GM19395 (cell line): ENCODE measurements around the gene CLEC14A.

Experiments used
- ATAC-seq: cut with Tn5 transposase; IDR thresholded peaks from one replicate; pipeline ENCODE4 v1.9.1; 2021; ENCODE audit warnings: mild to moderate bottlenecking, moderate library complexity; ENCODE audit not compliant: unreplicated experiment

CLEC14A gene

DNA sequence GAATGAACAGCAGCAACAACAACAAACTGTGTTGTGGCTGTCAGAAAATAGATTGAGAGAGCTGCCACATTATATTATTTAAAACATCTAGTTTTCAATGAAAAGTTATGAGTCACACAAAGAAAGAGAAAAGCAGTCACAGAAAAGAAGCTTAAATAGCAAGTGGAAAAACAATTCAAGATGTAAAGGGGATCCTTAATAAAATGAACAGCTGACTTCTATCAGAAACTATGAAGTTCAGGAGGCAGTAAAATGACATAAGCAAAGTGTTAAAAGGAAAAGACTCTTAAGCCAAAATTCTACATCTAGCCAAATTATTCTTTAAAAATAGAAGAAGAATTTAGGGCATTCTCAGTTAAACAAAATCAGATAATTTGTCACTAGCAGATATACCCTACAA is 5.6 kb downstream of the CLEC14A start:
- no peak for ATAC-seq

DNA sequence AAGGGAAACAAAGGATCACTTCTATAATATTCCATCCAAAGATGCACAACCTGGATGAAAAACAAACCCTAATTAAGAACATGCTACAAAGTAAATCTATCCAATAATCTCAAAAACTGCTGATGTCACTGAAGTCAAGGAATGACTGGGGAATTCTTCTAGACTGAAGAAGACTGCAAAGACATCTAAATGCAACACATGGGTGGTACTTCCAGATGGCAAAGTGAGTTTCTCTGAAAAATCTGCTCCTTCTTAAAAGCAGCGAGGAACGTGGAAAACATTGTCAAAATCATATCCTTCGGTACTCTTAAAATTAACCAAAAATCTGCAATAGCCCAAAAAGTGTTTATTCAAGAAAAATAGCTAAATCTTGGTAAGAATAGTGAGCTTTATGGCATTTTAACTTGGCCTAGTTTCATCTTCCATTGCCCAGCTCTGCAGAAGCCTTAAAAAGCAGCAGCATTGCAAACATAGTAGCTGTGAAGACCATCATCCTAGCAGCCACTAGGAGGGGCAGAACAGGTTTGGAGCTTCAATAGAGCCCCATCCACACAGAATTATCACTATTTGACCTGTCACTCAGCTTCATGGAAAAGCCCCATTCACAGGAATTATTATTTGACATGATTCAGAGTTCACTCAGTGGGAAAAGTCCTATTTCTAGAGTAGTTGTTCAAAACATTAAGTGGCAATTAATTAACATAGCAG is 7.4 kb downstream of the CLEC14A start:
- ATAC-seq = no peak

- ATAC-seq = no peak
These were observed 12.1 kb downstream of the CLEC14A start for GRCh38 chr14:38243696-38244240.

DNA sequence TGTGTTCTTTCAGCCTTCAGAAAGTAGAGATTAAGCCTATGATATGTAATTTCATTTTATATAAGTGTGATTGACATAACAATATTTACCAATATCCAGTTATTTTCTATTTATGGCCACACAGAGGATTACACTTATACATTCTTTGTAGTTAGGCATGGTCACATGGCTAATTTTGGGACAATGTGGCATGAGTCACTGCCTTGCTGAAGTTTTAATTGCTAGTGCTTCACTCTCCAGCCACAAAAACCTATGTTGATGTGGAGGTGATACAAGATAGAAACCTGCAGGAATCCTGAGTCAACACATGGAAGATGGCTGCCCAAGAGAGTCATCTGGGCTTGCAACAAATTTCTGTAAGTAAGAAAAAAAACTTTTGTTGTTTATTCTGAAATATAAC is 17.0 kb downstream of the CLEC14A start:
- ATAC-seq = no peak

DNA sequence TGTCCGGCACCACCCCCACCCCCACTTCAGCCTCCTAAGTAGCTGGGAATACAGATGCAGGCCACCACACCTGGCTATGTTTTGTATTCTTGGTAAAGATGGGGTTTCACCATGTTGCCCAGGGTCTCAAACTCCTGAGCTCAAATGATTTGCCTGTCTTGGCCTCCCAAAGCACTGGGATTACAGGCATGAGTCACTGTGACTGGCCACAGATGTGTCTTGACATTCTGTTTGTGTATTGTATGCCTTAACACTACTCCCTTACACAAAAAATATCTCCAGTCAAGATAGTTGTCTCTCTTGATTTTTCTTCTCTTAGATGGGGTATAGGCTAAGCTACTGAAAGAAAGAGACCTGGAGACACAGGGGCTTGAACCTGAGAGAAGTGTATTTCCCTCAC is 17.6 kb downstream of the CLEC14A start:
- ATAC-seq = no peak

GRCh38 chr14:38233218-38233617 is 22.7 kb downstream of the CLEC14A start:
- no peak for ATAC-seq

GRCh38 chr14:38226366-38226765 is 29.5 kb downstream of the CLEC14A start:
- ATAC-seq = no peak

DNA sequence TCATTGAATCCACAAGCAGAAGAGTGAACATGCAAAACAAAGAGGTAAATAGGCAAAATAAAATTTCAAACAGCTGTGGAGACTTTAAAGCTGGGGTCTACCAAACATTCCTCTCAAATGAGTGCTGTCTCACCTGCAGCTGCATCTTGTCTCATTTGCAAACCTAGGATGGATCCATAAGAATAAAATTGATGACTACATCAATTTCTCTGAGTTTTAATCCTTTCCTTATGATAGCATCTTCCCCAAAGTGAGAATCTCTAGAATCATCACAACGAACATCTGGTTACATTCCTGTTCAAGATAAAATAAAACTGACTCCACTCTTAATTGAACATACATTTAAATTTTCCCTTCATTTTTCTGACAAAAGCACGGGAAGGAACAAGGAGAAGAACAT is 29.9 kb downstream of the CLEC14A start:
- ATAC-seq = no peak

DNA sequence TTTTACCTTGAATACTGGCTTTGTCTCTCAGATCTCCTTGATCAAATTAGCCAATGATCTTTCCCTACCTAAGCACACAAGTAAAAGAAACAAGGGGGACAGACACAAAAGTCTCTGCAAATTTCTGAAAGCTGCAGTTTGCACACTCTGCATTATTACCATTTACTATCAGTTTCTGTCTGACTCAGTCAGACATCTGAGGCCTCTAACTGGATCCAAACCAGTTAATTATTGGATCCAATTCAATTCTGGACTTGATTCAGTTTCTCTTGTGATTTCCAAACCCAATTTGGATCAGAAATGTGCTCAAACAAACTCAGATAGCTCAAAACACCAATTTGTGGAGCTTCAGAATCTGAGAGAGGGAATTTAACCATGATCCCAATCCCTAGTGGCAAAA is 31.6 kb downstream of the CLEC14A start:
- ATAC-seq = no peak

- ATAC-seq = no peak
These were observed 34.8 kb downstream of the CLEC14A start for GRCh38 chr14:38221077-38221476.

- ATAC-seq = no peak
These were observed 38.3 kb downstream of the CLEC14A start for GRCh38 chr14:38217553-38217952.

DNA sequence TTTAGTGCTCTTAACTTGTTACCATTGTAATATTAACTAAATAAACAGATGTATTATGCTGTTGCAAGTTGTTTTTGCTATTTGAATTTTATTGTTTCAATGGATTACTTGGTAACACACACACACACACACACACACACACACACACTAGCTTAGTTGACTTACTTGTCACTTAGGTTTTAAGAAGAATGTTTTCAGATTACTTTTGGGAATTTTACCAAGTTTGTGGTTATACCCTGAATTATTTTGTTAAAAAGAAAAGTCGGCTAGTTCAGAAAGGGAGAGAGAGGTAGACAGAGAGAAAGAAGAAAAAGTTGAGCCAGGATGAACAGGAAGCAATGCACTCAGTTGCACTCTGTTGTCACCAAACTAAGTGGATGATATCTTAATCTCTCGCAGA is 42.9 kb downstream of the CLEC14A start:
- no peak for ATAC-seq

GRCh38 chr14:38212111-38212510 is 43.8 kb downstream of the CLEC14A start:
- ATAC-seq = no peak

DNA sequence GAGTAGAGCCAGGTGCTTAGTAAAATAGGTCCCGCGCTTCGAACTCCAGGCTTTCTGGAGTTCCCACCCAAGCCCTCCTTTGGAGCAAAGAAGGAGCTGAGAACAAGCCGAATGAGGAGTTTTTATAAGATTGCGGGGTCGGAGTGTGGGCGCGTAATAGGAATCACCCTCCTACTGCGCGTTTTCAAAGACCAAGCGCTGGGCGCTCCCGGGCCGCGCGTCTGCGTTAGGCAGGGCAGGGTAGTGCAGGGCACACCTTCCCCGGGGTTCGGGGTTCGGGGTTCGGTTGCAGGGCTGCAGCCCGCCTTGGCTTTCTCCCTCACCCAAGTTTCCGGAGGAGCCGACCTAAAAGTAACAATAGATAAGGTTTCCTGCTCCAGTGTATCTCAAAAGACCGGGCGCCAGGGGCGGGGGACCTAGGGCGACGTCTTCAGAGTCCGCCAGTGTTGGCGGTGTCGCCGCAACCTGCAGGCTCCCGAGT is 44.6 kb downstream of the CLEC14A start:
- ATAC-seq = no peak

GRCh38 chr14:38210587-38211216 is 45.2 kb downstream of the CLEC14A start:
- ATAC-seq = no peak

DNA sequence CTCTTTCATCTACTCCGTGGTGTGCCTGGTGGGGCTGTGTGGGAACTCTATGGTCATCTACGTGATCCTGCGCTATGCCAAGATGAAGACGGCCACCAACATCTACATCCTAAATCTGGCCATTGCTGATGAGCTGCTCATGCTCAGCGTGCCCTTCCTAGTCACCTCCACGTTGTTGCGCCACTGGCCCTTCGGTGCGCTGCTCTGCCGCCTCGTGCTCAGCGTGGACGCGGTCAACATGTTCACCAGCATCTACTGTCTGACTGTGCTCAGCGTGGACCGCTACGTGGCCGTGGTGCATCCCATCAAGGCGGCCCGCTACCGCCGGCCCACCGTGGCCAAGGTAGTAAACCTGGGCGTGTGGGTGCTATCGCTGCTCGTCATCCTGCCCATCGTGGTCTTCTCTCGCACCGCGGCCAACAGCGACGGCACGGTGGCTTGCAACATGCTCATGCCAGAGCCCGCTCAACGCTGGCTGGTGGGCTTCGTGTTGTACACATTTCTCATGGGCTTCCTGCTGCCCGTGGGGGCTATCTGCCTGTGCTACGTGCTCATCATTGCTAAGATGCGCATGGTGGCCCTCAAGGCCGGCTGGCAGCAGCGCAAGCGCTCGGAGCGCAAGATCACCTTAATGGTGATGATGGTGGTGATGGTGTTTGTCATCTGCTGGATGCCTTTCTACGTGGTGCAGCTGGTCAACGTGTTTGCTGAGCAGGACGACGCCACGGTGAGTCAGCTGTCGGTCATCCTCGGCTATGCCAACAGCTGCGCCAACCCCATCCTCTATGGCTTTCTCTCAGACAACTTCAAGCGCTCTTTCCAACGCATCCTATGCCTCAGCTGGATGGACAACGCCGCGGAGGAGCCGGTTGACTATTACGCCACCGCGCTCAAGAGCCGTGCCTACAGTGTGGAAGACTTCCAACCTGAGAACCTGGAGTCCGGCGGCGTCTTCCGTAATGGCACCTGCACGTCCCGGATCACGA is 46.0 kb downstream of the CLEC14A start:
- no peak for ATAC-seq

DNA sequence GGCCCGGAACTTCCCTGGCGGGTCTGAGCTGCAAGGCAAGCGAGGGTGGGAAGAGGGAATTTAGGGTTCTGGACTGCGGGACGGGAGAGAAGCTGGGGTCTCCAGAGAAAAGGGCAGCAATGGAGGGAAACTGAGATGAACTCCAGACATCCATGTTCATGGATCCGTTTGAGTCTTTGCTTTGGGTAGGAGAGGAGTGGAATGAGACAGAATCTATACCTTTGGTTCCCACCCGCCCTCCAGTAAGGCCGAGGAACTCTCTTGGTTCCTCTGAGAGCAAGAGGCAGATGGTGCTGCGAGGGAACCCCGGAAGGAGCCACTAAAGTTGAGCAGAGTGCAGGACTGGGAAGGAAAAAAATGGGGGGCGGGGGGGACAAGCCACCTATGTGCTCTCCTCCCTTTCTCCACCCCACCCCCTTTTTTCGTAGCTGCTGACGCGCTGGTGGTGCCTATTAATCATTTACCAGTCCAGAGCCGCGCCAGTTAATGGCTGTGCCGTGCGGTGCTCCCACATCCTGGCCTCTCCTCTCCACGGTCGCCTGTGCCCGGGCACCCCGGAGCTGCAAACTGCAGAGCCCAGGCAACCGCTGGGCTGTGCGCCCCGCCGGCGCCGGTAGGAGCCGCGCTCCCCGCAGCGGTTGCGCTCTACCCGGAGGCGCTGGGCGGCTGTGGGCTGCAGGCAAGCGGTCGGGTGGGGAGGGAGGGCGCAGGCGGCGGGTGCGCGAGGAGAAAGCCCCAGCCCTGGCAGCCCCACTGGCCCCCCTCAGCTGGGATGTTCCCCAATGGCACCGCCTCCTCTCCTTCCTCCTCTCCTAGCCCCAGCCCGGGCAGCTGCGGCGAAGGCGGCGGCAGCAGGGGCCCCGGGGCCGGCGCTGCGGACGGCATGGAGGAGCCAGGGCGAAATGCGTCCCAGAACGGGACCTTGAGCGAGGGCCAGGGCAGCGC is 47.0 kb downstream of the CLEC14A start:
- ATAC-seq = no peak

- ATAC-seq = no peak
These were observed 47.9 kb downstream of the CLEC14A start, which contains the start of gene SSTR1 for GRCh38 chr14:38207736-38208617. Gene SSTR1 (plus strand): TSS chr14:38207904. CDS start chr14:38209390, 1,486 bp downstream.

GRCh38 chr14:38207377-38207735 is 48.5 kb downstream of the CLEC14A start:
- ATAC-seq = no peak
